Measurements from ENCODE around the gene MTO1.
"Not testable (repeated sequence)": the region's sequence is repeated elsewhere in the genome, so short reads cannot be mapped to it uniquely, and the experiment has no call there.

The MTO1 gene

DNA sequence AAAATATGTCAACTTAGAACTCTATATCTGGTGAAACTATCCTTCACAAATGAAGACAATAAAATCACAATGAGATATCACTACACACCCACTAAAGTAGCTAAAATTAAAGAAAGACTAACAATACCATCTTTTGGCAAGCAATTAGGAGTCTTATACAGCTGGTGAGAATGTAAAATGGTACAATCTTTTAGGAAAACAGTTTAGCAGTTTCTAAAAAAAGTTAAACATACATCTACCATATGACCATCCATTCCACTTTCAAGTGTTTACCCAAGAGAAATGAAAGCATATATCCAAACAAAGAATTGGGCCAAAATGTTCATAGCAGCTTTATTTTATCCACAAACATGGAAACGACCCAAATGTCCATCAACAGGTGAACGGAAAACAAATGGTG is 73.1 kb downstream of the MTO1 start:
- no peak overlapping the region for H3K4me3 ChIP-seq (ENCODE audit: low read length)
- no peak for DNase-seq (ENCODE audit: low read depth)
- no peak for TF ChIP-seq CTCF (IDR thresholded peaks at IDR 0.05; ENCODE audit: insufficient read depth, low read depth, low read length, missing control alignments)

GRCh38 chr6:73537677-73538076 is 76.1 kb downstream of the MTO1 start:
- no peak for TF ChIP-seq CTCF (IDR thresholded peaks at IDR 0.05; ENCODE audit: insufficient read depth, low read depth, low read length, missing control alignments)
- DNase-seq (ENCODE audit: low read depth): no peak
- H3K4me3 ChIP-seq (ENCODE audit: low read length): no peak overlapping the region

GRCh38 chr6:73538116-73538779 is 76.7 kb downstream of the MTO1 start:
- no peak for DNase-seq (ENCODE audit: low read depth)
- TF ChIP-seq CTCF (IDR thresholded peaks at IDR 0.05; ENCODE audit: insufficient read depth, low read depth, low read length, missing control alignments): no peak
- no peak overlapping the region for H3K4me3 ChIP-seq (ENCODE audit: low read length)

DNA sequence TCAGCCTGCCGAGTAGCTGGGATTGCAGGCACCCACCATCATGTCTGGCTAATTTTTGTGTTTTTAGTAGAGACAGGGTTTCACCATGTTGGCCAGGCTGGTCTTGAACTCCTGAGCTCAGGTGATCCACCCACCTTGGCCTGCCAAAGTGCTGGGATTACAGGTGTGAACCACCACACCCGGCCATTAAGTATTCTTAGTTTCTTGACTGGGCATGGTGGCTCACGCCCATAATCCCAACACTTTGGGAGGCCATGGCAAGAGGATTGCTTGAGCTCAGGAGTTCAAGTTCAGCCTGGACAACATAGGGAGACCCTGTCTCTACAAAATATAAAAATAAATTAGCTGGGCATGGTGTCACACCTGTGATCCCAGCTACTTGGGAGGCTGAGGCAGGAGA is 80.9 kb downstream of the MTO1 start:
- not testable (repeated sequence) for DNase-seq (ENCODE audit: low read depth); H3K4me3 ChIP-seq (ENCODE audit: low read length)

GRCh38 chr6:73542891-73543290 is 81.4 kb downstream of the MTO1 start:
- H3K4me3 ChIP-seq (ENCODE audit: low read length): no peak overlapping the region
- TF ChIP-seq CTCF (IDR thresholded peaks at IDR 0.05; ENCODE audit: insufficient read depth, low read depth, low read length, missing control alignments): no peak
- DNase-seq (ENCODE audit: low read depth): no peak

DNA sequence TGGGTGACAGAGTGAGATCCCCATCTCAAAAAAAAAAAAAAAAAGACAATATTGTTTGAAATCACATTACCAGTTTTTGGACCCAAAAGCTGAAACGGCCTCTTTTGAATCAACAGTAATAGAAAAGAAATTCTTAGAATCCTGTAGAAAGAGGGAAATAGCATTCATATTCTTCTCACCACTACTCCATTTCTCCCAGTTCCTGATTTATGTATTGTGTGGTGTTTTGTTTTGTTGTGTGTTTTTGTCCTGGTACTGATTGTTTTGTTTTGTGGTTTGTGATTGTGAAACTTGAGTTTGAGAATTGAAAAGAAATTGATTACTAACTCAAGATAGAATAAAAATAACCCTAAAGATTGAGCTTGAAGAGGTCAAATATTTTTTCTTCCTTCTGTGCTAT is 85.5 kb downstream of the MTO1 start:
- H3K4me3 ChIP-seq (ENCODE audit: low read length): no peak overlapping the region
- no peak for TF ChIP-seq CTCF (IDR thresholded peaks at IDR 0.05; ENCODE audit: insufficient read depth, low read depth, low read length, missing control alignments)
- no peak for DNase-seq (ENCODE audit: low read depth)

DNA sequence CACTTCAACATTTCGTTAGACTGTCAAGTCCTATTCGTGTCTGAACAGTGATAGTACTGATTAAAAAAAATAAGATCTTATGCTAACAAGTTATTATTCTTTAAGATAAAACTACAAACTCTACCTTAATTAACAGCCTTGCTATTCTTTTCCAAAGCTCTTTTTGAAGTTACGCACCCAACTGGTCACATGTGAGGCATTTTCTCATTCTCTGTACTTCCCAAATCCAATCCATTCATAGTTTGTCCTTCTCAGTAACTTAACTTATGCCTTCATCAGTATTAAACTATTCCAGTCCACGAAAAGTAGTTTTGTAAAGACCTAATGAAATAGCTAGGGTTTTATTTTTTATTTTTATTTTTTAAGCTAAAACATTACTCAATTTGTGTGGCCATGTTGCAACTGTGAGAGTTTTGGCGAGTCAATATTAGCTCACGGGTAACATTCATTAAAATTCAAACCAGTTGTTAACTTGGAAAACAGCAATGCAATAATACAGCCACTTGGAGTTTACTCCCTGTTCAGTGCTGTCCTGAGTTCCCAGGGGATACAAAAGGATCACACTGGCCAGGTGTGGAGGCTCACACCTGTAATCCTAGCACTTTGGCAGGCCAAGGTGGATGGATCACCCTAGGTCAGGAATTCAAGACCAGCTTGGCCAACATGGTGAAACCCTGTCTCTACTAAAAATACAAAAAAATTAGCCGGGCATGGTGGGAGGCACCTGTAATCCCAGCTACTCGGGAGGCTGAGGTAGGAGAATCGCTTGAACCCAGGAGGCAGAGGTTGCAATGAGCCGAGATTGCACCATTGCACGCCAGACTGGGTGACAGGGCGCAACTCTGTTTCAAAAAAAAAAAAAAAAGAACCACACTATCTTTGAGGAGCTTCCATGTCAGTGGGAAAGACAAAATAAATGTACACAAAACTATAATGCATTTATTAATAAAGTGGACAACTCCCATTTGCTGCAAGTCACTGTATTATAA is 87.2 kb downstream of the MTO1 start:
- DNase-seq (ENCODE audit: low read depth): no peak
- TF ChIP-seq CTCF (IDR thresholded peaks at IDR 0.05; ENCODE audit: insufficient read depth, low read depth, low read length, missing control alignments): no peak
- no peak overlapping the region for H3K4me3 ChIP-seq (ENCODE audit: low read length)

GRCh38 chr6:73551115-73551514 is 89.6 kb downstream of the MTO1 start:
- DNase-seq (ENCODE audit: low read depth); H3K4me3 ChIP-seq (ENCODE audit: low read length): not testable (repeated sequence)

- not testable (repeated sequence) for H3K4me3 ChIP-seq (ENCODE audit: low read length); DNase-seq (ENCODE audit: low read depth)
These were observed 93.9 kb downstream of the MTO1 start for GRCh38 chr6:73555380-73555949.
